Stimulated activated CD8-positive, alpha-beta memory T cell treated with anti-CD3 and anti-CD28 coated beads, Interleukin-2, amount 100 ng/mL, for 48 hours (primary cell): ENCODE results near the gene WDFY2.
"Not testable (repeated sequence)": the region's sequence is repeated elsewhere in the genome, so short reads cannot be mapped to it uniquely, and the experiment has no call there.

Experiments
- DNase-seq, 2 donors: peaks; one replicate each; pipeline ENCODE4 v3.0.0-alpha.2; 2020; ENCODE audit warnings: low read depth in 2 of 2

WDFY2 gene

GRCh38 chr13:51630288-51630615, 46.0 kb downstream of the WDFY2 start:
- no peak for DNase-seq

GRCh38 chr13:51632591-51633362, 48.5 kb downstream of the WDFY2 start:
- no peak for DNase-seq

DNA sequence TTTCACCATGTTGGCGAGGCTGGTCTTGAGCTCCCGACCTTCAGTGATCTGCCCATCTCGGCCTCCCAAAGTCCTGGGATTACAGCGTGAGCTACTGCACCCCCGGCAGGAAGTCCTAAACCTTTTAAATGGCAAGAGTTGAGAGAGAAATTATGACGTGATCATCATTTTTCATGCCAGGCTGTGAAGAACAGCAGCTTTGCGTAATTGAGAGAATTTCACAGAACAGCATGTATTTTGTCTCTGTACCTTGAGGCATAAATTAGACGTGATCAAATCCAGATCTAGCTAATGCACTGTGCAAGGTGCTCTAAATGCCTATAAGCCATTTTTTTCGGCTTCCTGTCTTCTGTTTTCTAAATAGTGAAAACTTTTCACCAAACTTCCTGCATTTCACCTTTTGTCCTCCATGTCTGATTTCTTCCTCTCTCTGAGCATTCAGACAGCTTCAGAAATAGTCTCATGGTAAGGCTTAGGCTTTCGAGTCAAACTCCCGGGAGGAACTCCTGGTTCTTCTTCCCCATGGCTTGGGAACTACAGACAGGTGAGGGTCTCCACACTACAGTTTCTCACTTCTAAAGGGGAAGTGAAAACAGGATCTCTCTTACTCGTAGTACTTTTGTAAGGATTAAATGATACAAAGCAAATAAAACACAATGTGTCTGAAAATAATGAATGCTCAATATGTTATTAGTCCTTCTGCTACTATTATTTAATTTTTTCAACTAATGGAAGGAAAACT, 51.0 kb downstream of the WDFY2 start:
- no peak for DNase-seq

DNA sequence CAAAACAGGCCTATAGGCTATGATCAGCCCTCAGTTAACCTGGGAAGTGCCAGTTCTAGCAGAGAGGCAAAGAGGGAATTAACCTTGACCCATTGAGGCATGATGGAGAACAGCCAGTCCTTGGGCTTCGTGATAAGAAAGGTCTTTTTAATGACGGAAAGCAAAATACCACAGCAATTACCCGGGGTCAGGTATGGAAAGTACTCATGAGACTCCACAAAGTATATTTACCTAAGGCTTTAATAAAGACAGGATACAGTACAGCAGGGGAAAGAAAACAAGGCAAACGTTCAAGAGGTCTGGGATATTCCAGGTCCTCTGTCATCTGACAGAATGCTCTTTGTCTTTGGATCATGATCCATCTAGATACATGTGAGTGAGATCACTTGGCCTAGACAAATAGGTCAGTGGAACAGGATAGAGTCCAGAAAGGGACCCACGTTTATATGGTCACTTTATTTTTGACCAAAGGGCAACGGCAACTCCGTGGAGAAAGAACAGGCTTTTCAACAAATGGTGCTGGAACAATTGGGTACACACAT, 52.2 kb downstream of the WDFY2 start:
- DNase-seq, result no peak

GRCh38 chr13:51637852-51638215, 53.6 kb downstream of the WDFY2 start:
- no peak for DNase-seq

- no peak for DNase-seq
Observed at GRCh38 chr13:51638216-51638871, 54.1 kb downstream of the WDFY2 start.

- DNase-seq, result no peak
Observed at GRCh38 chr13:51639171-51639570, 54.9 kb downstream of the WDFY2 start.

DNA sequence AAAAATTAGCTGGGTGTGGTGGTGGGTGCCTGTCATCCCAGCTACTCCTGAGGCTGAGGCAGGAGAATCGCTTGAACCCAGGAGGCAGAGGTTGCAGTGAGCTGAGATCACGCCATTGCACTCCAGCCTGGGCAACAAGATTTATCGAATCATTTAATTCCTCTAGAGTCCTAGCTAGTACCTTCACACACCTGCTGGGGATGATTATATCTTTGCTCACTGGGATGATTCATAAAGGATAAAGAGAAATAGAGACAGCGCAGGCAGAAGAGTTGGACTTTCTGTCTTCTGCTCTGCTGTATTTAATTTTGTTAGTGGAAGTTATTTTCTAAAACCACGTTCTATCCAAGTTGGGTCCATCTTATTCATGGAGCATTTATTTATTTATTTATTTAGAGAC, 56.4 kb downstream of the WDFY2 start:
- not testable (repeated sequence) for DNase-seq

DNA sequence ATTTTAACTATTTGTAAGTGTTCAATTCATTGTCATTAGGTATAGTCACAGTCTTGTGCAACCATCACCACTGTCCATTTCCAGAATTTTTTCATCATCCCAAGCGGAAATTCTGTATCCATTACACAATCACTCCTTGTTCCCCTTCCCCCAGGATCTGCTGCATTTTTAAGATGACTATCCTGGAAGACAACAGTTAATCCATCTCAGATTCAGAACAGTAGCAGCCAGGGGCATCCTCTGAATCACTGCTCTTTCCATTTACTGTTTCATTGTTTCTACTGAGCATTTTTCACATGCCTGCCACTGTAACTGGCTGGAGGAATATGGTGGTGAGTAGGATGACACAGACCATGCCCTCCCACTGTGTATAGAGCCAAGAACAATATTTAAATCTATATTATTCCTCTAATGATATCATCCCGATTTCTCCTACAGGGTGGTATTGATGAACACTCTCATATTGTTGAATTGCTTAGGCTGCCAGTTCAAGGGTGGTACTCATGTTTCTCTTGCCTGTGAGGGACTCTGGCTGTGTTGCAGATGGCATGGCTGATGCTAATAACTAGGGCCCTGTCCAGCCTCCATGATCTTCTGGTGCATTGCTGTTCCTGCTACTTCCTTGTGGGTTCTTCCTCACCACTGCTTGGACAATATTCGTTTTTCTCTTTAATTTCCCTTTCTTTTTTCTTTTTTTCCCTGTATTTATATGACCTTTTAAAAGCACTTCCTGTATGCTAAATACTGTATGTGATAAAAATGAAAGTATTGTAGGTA, 59.0 kb downstream of the WDFY2 start:
- DNase-seq, result no peak

- DNase-seq, result no peak
Observed at GRCh38 chr13:51643882-51644281, 59.6 kb downstream of the WDFY2 start.

DNA sequence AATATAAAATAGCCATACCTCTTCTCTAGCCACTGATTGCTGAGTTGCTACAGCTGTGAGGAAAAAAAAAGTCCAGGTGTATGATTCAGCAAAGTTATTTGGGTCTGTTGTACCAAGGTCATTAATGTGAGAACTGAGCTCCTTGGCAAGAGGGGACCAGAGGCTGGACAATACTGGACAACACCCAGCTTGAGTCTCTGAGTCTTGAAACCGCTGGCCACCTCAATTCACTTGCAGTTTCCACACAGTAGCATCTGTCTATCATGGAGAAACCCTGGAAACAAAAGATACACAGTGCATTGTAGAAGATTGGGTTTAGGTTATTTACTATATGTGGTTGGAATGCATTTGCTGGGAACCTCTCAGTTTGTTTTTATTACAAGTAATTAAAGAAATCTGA, 60.4 kb downstream of the WDFY2 start:
- no peak for DNase-seq

DNA sequence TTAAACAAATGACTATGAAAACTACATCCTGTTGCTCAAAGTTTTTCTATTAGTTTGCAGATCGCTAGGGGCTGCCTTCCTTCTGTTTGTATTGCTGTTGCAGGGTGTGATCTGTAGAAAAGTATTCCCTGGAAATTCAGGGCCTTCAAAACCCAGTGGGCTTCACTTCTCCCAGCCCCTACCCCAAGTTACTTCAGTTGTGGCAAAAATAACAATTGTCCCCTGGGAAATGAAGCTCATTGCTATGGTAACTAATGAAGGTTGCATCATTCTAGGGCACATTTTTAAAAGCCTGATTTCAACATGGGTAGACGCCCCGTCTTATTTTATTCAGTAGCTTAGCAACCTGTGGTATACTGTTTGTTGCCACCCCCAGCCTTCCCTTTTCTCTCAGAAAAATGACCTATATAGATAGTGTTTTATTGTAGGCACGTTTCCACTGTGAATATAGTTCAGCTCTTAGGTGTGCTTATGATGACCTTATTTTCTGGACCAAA, 60.9 kb downstream of the WDFY2 start:
- no peak for DNase-seq

- DNase-seq, result no peak
Observed at GRCh38 chr13:51645761-51646670, 61.8 kb downstream of the WDFY2 start.

DNA sequence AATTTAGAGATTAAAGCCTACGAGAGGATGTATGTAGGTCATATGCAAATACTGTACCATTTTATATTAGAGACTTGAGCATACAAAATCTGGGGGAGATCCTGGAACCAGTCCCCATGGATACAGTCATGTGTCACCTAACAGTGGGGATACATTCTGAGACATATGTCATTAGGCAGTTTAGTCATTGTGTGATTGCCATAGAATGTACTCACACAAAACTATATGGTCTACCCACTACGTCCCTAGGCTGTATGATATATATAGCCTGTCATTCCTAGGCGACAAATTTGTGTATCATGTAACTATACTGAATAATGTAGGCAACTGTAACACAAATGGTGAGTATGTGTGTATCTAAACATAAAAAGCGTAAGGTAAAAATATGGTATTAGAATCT, 62.8 kb downstream of the WDFY2 start:
- no peak for DNase-seq

DNA sequence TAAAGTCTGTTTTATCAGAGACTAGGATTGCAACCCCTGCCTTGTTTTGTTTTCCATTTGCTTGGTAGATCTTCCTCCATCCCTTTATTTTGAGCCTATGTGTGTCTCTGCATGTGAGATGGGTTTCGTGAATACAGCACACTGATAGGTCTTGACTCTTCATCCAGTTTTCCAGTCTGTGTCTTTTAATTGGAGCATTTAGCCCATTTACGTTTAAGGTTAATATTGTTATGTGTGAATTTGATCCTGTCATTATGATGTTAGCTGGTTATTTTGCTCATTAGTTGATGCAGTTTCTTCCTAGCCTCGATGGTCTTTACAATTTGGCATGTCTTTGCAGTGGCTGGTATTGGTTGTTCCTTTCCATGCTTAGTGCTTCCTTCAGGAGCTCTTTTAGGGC, 67.9 kb downstream of the WDFY2 start:
- not testable (repeated sequence) for DNase-seq

GRCh38 chr13:51659276-51660127, 75.2 kb downstream of the WDFY2 start:
- no peak for DNase-seq

- no peak for DNase-seq
Observed at GRCh38 chr13:51660813-51661212, 76.6 kb downstream of the WDFY2 start.

- no peak for DNase-seq
Observed at GRCh38 chr13:51663973-51664957, 80.0 kb downstream of the WDFY2 start.

- DNase-seq, result no peak
Observed at GRCh38 chr13:51665456-51665855, 81.2 kb downstream of the WDFY2 start.
